Type B pancreatic cell (in vitro differentiated cells): ENCODE data around the gene SLC6A7. TPM values are rescaled to one million over a fixed set of nuclear protein-coding genes. Genes with fewer than 3 reads are reported as not detected.

Experiments used
- DNase-seq: peaks from one replicate; pipeline ENCODE4 v3.0.0; 2021; ENCODE audit warnings: mixed read lengths; ENCODE audit not compliant: unreplicated experiment; ENCODE audit errors: extremely low spot score
- H3K27ac Mint-ChIP-seq: 2 replicates; pipeline ENCODE4 v1.8.0; 2021; ENCODE audit warnings: mild to moderate bottlenecking, mixed read lengths
- H3K27me3 Mint-ChIP-seq: 2 replicates; pipeline ENCODE4 v1.8.0; 2021; ENCODE audit warnings: mixed read lengths
- H3K36me3 Mint-ChIP-seq: 2 replicates; pipeline ENCODE4 v1.8.0; 2021; ENCODE audit warnings: mixed read lengths
- H3K4me1 Mint-ChIP-seq: one replicate; pipeline ENCODE4 v1.8.0; 2021; ENCODE audit warnings: mixed read lengths; ENCODE audit not compliant: unreplicated experiment
- H3K4me3 Mint-ChIP-seq: 2 replicates; pipeline ENCODE4 v1.8.0; 2021; ENCODE audit warnings: mild to moderate bottlenecking, mixed read lengths
- H3K9me3 Mint-ChIP-seq: 2 replicates; pipeline ENCODE4 v1.8.0; 2021; ENCODE audit warnings: mixed read lengths
- CTCF ChIP-seq: fragments of 200-600 bp; sonication (generic); conservative IDR thresholded peaks from 2 replicates; pipeline ENCODE4 v1.5.0; 2021; ENCODE audit warnings: antibody characterized with exemption, mild to moderate bottlenecking
- long read RNA-seq: library from polyadenylated mRNA; unstranded; transcript quantifications from one replicate; pipeline ENCODE4 v2.0.0, GENCODE V29; 2020
- total RNA-seq: library from RNA; stranded (reverse); gene quantifications from 2 replicates; pipeline ENCODE4 v1.2.1, GENCODE V29; 2021; ENCODE audit warnings: low replicate concordance

Gene SLC6A7
- total RNA-seq, result 0.10 and 0.38 TPM in 2 replicates
- long read RNA-seq, result 0 reads

GRCh38 chr5:150189728-150190502, at the start of gene SLC6A7:
Gene SLC6A7 (plus strand): TSS chr5:150190062. CDS start chr5:150190328, 266 bp downstream.
- no peaks in the 10 kb centered on the region for H3K36me3 Mint-ChIP-seq
- H3K4me3 Mint-ChIP-seq, result peak within 1 kb of the TSS; percentile 36
- H3K4me1 Mint-ChIP-seq, result peaks cover 4% of the 10 kb centered on the region
- no peak within 1 kb of the TSS for H3K27ac Mint-ChIP-seq
- no peak for DNase-seq
- no peak for TF ChIP-seq CTCF
- H3K27me3 Mint-ChIP-seq, result peaks cover 73% of the 10 kb centered on the region
- H3K9me3 Mint-ChIP-seq, result no peaks in the 10 kb centered on the region

DNA sequence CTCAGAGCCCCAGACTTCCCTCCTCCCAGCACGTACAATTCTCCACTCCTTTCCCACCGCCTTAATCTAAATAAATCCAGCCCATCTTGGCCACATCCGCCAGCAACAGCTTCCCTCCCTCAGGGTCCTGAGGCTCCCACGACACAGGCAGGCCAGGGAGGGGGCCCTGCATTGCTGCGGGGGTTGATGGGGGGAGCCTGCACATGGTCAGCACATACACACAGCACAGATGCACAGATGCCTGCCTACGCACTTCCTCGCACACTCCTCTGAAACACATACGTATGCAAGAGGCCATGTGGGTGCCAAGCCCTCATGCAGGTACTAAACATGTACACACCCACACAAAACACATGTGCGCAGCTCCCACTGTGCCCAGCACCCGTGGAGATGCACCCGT, 49.0 kb upstream of the SLC6A7 start:
- TF ChIP-seq CTCF, result no peak
- DNase-seq, result no peak
- peaks cover 3% of the 10 kb centered on the region for H3K36me3 Mint-ChIP-seq
- H3K9me3 Mint-ChIP-seq, result no peaks in the 10 kb centered on the region
- H3K4me1 Mint-ChIP-seq, result peaks cover 78% of the 10 kb centered on the region
- no peak overlapping the region for H3K4me3 Mint-ChIP-seq
- H3K27ac Mint-ChIP-seq, result peak overlapping the region; percentile 44
- no peaks in the 10 kb centered on the region for H3K27me3 Mint-ChIP-seq

GRCh38 chr5:150141544-150142184, 48.2 kb upstream of the SLC6A7 start:
- H3K36me3 Mint-ChIP-seq, result peaks cover 3% of the 10 kb centered on the region
- no peak for TF ChIP-seq CTCF
- H3K9me3 Mint-ChIP-seq, result no peaks in the 10 kb centered on the region
- no peaks in the 10 kb centered on the region for H3K27me3 Mint-ChIP-seq
- DNase-seq, result no peak
- H3K27ac Mint-ChIP-seq, result peak overlapping the region; percentile 44
- H3K4me3 Mint-ChIP-seq, result peak overlapping the region; percentile 37
- H3K4me1 Mint-ChIP-seq, result peaks cover 82% of the 10 kb centered on the region

- H3K27me3 Mint-ChIP-seq, result no peaks in the 10 kb centered on the region
- no peaks in the 10 kb centered on the region for H3K9me3 Mint-ChIP-seq
- TF ChIP-seq CTCF, result no peak
- no peak for DNase-seq
- peaks cover 3% of the 10 kb centered on the region for H3K36me3 Mint-ChIP-seq
- H3K4me1 Mint-ChIP-seq, result peaks cover 80% of the 10 kb centered on the region
- H3K4me3 Mint-ChIP-seq, result no peak overlapping the region
- H3K27ac Mint-ChIP-seq, result peak overlapping the region; percentile 80
Observed at GRCh38 chr5:150142185-150142958, 47.5 kb upstream of the SLC6A7 start.

- Mint-ChIP-seq H3K27me3 (no peaks in the 10 kb centered on the region), H3K27ac (peak overlapping the region; percentile 80), H3K4me1 (peaks cover 79% of the 10 kb centered on the region), H3K9me3 (no peaks in the 10 kb centered on the region), H3K4me3 (no peak overlapping the region), H3K36me3 (peaks cover 3% of the 10 kb centered on the region)
- no peak for TF ChIP-seq CTCF
- no peak for DNase-seq
Observed at GRCh38 chr5:150142959-150143349, 46.9 kb upstream of the SLC6A7 start.
